GM19395 (cell line): ENCODE results near the gene TTLL13.
"Not testable (repeated sequence)": the region's sequence is repeated elsewhere in the genome, so short reads cannot be mapped to it uniquely, and the experiment has no call there.

ENCODE experiments used
- ATAC-seq: cut with Tn5 transposase; IDR thresholded peaks from one replicate; pipeline ENCODE4 v1.9.1; 2021; ENCODE audit warnings: mild to moderate bottlenecking, moderate library complexity; ENCODE audit not compliant: unreplicated experiment

Gene TTLL13

DNA sequence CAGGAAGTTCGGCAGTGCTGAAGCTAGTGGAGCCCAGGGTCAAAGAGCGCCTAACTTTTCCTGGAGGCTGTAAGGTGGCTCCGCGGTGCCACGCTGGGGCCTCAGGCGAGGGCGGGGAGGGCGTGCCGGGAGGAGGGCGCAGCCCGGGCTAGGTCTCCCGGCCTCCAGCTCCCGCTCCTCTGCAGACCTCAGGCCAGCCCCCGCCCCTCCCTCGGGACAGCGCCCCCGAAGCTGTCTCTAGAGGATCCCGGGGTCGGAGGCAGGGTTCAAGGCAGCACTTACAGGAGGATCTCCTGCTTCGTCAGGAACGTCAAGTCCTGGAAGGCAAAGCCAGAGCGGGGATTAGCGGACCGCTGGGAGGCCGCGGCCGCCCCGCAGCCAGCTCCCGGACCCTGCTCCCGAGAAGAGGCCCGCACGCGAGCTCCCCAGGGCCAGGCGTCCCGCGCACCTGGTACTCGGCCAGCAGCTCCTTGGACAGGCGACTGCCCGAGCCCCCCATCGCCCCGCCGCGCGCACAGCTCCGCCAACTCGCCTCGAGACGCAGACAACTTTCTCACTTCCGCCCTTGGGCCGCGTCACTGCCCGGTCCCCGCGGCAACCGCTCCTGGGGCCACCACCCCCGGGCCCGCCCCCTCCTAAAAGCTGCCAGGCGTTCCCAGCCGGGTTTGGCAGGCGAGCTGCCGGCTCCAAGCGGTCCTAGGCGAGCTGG lies 15.8 kb upstream of the TTLL13 start, which contains the start of gene CIB1:
TSS of gene CIB1 (minus strand) at position 555 of the 709 bp plus-strand sequence. CDS start at position 499, 56 bp downstream.
- ATAC-seq, result peak; percentile 72

DNA sequence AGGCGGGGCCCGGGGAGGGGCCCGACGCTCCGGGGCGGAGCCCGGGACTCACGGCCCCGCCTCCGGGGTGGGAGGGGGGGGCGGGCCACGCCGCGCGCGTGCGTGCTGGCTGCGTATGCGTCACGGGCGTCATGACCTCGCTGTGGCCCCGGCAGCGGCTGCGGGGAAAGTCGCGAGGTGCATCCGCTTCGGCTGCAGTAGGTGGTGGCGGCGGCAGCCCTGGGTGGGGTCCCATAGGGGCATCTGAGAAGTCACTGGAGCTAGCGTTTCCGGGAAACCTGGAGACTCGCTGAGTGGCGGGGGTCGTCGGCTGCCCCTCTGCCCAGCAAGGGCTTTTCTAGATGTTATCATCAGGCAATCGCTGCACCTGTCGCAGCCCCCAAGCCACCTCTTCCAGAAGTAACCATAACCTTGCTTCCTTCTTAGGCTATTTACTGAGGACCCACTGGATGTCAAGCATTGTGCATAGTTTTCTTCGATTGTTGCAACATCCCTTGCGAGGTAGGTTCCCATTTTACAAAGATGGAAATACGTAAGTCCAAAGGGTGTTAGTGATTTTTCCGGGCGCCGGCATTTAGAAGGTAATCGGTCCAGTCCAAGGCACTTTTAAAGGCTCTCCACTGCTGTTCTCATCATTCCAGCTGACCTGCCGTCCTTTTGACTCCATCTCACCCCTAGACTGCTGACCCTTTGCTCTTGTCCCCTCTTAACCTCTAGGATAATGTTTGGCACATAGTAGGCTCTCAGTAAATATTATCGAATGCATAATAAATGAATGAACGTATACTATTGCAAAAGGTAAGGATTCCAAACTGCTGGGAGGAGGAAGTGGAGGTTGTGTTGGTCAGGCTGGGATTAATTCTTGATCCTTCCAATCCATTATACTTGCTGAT lies 15.0 kb upstream of the TTLL13 start, which contains the start of gene GDPGP1:
TSS of gene GDPGP1 (plus strand) at position 114 of the 893 bp plus-strand sequence. CDS start 6,700 bp downstream, outside the sequence.
- peak; percentile 57 for ATAC-seq

DNA sequence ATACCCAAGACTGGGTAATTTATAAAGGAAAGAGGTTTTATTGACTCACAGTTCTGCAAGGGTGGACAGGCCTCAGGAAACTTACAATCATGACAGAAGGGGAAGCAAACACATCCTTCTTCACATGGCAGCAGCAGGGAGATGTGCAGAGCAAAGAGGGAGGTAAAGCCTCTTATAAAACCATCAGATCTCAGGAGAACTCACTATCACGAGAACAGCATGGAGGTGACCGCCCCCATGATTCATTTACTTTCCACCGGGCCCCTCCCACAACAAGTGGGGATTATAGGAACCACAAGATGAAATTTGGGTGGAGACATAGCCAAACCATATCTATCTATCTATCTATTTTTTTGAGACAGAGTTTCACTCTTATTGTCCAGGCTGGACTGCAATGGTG lies 10.0 kb upstream of the TTLL13 start:
- ATAC-seq, result no peak

DNA sequence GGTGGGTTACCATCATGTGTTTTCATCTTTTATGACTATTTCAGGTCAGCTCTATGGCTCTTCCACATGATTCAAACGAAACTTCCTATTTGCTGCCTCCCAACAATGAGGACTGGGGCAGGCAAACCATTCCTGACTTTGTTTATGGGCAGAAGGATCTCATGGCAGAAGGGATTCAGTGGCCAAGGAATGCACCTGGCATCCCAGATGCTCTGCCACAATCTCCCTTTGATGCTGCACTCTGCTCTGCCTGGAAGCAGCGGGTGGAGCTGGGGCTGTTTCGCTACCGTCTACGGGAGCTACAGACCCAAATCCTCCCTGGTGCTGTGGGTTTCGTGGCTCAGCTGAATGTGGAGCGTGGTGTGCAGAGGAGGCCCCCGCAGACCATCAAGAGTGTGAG lies 8.5 kb upstream of the TTLL13 start:
- no peak for ATAC-seq

DNA sequence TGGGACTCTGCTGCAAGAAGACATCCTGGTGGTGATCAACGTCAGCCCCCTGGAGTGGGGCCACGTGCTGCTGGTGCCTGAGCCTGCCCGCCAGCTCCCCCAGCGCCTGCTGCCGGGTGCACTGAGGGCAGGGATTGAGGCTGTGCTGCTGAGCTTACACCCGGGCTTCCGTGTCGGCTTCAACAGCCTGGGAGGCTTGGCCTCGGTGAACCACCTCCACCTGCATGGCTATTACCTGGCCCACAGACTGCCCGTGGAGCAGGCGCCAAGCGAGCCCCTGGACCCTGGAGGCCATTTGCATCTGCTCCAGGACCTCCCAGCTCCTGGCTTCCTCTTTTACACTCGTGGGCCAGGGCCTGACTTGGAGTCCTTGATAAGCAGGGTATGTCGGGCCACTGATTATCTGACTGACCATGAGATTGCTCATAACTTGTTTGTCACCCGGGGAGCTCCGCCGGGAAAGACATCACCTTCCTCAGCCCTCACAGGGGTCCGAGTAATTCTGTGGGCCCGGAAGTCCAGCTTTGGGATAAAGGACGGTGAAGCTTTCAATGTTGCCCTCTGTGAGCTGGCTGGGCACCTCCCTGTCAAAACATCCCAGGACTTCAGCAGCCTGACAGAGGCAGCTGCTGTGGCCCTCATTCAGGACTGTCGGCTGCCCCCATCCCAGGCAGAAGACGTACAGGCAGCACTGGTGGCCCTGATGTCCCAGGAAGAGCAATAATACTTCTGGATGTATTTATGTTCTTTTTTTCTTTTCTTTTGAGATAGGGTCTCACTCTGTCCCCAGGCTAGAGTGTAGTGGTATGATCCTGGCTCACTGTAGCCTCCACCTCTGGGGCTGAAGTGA lies 7.8 kb upstream of the TTLL13 start:
- ATAC-seq, result no peak

DNA sequence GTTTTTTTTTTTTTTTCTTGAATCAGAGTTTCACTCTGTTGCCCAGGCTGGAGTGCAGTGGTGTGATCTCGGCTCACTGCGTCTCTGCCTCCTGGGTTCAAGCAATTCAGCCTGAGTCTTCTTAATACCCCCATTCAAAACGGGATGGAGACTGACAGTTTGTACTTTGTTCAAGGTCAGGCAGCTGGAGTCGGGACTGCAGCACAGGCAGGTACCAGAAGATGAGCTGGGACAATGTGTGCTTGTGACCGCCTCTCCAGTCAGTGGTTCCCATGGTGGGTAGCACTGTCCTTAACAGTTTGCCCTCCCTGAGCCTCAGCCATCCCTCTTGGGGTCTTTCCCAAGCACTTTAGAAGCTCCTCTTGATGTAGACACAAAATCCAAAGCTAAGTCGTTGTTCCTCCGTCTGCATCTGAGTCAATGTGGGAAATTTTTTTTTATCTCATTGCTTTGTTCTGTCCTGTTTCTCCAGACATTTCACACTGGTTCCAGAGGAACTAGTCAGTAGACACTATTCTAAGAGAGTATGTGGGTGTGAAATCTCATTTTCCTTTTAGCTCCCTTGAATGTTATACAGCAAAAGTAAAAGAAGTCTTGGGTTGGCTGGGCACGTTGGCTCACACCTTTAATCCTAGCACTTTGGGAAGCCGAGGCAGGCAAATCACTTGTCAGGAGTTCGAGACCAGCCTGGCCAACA lies 5.3 kb upstream of the TTLL13 start:
- no peak for ATAC-seq

DNA sequence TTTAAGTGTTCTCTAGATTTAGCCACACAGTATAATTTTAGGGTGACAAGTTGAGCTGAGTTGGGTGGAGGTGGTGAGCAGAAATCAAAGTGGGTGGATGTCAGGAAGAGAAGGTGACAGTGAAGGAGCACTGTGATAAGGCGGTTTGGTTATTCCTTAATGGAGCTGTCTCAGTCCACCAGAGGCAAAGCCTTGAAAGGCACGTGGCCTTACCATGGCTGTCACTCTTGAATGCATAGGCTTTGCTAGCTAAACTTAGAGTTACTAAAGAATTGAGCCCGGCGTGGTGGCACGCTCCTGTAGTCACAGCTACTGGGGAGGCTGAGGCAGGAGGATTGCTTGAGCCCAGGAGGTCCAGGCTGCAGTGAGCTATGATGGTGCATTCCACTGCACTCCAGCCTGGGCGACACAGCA lies 560 bp upstream of the TTLL13 start:
- ATAC-seq, result no peak

DNA sequence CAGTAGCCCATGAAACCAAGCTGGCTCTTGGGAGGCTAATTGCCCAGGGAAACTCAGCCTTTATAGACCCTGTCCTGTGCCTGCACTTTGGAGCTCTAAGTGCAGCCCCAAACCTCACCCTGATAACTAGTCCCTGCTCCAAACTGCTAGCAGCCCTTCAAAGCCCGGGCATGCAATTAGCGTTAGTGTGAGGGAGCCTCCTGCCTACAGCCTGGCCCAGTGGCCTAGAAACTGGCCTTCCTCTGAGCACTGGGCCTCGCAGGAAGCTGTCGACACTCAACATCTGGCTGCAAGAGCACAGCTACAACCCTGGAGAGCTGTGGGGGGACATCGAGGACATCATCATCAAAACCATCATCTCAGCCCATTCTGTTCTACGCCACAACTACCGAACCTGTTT lies 8.4 kb downstream of the TTLL13 start:
- no peak for ATAC-seq

DNA sequence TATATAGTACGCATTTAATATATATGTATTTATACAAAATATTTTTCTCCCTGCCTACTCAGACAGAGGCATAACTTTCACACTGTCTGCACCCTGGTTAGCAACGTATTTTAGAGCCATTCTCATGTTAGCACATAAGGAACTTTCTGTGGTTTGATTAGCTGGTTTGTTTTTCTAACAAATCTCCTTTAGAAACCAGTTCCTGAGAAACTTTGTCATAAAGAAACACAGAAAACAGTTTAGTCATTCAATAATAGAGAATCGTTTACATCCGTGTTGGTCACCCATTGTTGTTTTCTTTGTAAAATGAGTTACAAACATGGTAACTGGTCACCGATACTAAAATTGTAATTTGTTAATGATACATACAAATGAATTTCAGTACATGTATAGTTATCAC lies 10.2 kb downstream of the TTLL13 start:
- ATAC-seq, result peak; percentile 87

DNA sequence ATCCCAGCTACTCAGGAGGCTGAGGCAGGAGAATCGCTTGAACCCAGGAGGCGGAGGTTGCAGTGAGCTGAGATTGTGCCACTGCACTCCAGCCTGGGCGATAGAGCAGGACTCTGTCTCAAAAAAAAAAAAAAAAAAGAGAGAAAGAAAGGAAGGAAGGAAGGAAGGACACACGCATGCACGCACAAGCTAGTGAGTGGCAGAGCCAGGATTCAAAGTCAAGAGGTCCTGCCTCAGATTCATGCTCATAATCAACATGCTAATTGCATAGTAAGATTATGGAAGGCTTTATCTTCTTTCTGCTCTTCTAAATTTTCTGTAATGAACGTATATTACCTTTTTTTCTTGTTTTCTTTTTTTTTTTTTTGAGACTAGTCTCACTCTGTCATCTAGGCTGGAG lies 11.4 kb downstream of the TTLL13 start:
- not testable (repeated sequence) for ATAC-seq

DNA sequence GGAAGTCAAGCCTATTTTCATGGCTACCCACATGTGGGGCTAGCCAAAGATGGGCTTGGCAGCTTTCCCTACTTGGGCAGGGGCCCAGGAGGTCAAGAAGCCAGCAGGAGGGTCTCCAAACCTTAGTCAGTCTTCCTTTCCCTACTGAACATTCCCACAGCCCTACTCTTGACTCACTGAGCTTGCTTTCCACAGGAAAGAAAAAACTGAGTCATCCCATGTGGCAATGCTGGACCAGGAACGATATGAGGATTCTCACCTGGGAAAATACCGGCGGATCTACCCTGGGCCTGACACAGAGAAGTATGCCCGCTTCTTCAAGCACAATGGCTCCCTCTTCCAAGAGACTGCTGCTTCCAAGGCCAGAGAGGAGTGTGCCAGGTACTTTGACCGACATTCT lies 12.5 kb downstream of the TTLL13 start:
- ATAC-seq, result no peak

DNA sequence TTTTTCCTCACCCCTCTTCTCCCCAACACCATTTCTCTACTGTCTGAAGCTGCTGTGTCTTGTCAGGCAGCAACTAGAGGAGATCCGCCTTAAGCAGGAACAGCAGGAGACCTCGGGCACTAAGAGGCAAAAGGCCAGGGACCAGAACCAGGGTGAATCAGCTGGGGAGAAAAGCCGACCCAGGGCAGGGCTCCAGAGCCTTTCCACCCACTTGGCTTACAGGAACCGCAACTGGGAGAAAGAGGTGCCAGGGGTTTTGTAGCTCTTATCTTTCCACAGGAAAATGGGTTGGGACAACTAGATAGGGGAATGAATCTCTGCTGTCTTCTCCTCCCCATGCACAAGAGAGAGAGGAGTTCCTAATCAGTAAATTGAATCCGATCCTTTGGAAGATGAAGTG lies 13.1 kb downstream of the TTLL13 start:
- no peak for ATAC-seq

DNA sequence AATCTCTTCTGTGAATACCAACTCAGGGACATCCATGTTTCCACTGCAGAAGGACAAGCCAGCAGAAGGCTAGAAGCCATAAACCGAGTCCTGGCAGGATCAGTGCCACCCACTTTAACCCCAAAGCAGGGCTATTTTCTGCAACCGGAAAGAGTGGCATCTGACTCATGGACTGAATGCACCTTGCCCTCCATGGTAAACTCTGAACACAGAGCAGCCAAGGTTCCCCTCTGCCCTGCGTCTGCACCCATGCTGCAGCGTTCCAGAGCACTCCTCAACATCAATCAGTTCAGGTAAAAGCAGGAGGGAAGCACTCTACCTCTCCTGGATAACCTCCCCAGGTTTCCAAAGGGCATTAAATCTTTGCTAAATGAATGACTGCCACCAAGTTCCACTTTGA lies 15.3 kb downstream of the TTLL13 start:
- ATAC-seq, result no peak

DNA sequence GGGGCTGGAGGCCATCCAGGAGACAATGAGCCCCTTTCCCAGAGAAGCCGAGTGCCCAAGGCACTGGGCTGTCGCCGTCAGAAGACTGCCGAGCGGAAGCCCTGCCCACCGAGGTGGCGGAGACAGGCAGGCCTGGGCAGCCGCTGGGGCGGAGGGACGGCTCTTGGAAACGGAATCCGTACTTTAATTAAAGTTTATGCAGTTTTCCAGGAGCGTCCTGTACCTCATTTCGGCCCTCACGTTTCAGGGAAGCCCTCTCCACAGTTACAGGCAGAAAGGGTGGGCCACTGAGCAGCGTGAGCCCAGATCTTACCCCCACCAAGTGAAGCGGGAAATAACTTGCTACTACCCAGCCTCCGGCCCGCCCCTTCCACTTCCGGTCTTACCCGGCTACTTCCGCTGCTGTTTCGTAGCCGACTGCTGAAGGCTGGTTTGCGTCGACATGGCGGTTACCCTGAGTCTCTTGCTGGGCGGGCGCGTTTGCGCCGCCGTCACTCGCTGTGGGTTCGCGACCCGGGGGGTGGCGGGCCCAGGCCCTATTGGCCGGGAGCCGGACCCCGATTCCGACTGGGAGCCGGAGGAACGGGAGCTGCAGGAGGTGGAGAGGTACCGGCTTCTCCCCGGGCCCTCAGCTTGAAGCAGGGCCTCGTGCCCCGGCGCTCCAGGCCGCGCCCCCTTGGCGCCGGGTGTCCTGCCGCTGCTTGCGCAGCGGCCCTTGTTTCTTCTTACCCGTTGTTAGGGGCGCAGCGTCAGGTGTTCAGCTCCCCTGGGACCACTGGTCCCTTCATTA lies 16.1 kb downstream of the TTLL13 start, which contains the start of gene NGRN:
TSS of gene NGRN (plus strand) at position 402 of the 790 bp plus-strand sequence. CDS start at position 443, 41 bp downstream.
- peak; percentile 97 for ATAC-seq

DNA sequence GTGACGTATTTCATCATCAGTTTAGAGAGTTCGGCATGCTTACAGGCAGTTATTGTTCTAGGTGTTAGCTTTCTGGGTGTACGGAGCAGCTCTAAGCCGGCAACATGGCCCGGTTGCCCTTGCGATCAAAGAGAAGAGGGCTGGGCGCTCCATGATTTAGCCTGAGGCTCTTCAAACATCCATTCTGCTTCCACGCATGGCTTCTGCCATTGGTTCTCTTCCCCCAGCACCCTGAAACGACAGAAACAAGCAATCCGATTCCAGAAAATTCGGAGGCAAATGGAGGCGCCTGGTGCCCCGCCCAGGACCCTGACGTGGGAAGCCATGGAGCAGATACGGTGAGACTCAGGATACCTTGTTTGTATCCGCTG lies 16.7 kb downstream of the TTLL13 start:
- peak; percentile 10 for ATAC-seq

DNA sequence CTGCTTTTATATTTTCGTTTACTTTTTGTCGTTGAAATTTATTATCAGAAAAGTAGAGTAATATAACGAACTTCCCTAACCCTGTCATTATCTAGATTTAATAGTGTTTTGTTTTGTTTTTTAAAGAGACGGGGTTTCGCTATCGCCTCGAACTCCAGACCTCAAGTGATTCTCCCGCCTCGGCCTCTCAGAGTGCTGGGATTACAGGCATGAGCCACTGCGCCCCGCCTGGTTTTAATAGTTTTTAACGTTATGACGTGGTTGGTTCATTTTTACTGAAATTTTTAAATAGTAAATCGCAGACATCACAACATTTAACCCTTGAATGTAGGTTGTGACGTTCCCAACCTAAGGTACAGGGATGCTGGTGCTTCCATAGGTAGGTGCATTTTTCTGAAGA lies 17.1 kb downstream of the TTLL13 start:
- ATAC-seq, result no peak

DNA sequence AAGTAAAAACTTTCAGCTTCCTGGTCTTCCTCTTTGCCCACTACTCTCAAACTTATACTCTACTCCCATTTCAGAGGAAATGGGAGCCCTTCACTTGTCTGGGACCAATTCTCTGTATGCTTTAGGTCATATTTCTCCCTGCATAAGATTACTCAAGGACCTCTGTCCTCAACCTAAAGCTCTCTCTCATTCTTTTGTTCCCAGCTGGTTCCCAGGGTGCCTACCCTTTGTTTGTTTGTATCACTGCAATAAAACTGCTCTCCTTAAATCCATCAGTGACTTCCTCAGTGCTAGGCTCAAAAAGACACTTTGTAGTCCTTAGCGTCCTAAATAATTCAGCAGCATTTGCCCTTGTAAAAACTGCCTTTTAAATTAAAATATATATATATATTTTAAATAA lies 19.1 kb downstream of the TTLL13 start:
- no peak for ATAC-seq

DNA sequence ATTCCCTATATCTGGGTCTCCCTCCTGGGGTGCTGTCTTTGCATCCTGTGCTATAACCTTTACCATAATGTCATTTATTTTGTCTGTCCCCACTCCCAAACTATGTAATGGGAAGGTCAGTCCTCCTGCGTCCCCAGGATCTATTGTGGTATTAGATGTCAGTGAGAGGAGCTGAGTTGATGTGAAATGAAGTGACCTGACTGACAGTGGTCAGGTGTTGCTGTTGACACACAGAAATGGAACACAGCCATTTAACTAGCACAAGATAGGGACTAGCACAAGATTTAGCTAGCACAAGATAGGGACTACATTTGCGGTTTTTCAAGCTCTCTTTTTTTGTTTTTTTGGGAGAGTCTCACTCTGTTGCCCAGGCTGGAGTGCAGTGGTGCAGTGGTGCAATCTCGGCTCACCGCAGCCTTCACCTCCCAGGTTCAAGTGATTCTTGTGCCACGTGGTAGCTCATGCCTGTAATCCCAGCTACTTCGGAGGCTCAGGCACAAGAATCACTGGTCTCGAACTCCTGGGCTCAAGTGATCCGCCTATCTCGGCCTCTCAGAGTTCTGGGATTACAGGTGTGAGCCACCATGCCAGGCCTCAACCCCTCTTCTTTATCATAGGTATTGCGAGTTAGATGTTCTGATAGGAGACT lies 21.3 kb downstream of the TTLL13 start:
- ATAC-seq, result no peak
